ENCODE measurements around the gene GNL3.

Gene GNL3

GRCh38 chr3:52688266-52688665 lies 2.4 kb downstream of the GNL3 start:
- DNase-seq (ENCODE audit: low read depth), result no peak

- DNase-seq (ENCODE audit: low read depth), result no peak
Measured at GRCh38 chr3:52689151-52689550, 3.3 kb downstream of the GNL3 start.

- DNase-seq (ENCODE audit: low read depth), result no peak
Measured at GRCh38 chr3:52690560-52690959, 4.7 kb downstream of the GNL3 start.

- DNase-seq (ENCODE audit: low read depth), result no peak
Measured at GRCh38 chr3:52693071-52693470, 7.2 kb downstream of the GNL3 start.

GRCh38 chr3:52694528-52695189 lies 8.8 kb downstream of the GNL3 start:
- DNase-seq (ENCODE audit: low read depth), result no peak

- DNase-seq (ENCODE audit: low read depth), result no peak
Measured at GRCh38 chr3:52695798-52696671, 10.2 kb downstream of the GNL3 start.

- no peak for DNase-seq (ENCODE audit: low read depth)
Measured at GRCh38 chr3:52696830-52697631, 11.2 kb downstream of the GNL3 start.

- no peak for DNase-seq (ENCODE audit: low read depth)
Measured at GRCh38 chr3:52697632-52697965, 11.8 kb downstream of the GNL3 start.

GRCh38 chr3:52703341-52703740 lies 17.5 kb downstream of the GNL3 start:
- DNase-seq (ENCODE audit: low read depth), result no peak

GRCh38 chr3:52704611-52705437 lies 19.0 kb downstream of the GNL3 start:
- no peak for DNase-seq (ENCODE audit: low read depth)

GRCh38 chr3:52705438-52705687 lies 19.5 kb downstream of the GNL3 start:
- no peak for DNase-seq (ENCODE audit: low read depth)

- peak; percentile 66 for DNase-seq (ENCODE audit: low read depth)
Measured at GRCh38 chr3:52705688-52706686, 20.2 kb downstream of the GNL3 start, which contains the start of the genes GLT8D1 and SPCS1. GLT8D1 (minus strand) TSS chr3:52705791; CDS start chr3:52700460, 5,331 bp downstream. SPCS1 (plus strand) TSS chr3:52706106; CDS start chr3:52706247, 141 bp downstream.

GRCh38 chr3:52707585-52707984 lies 21.8 kb downstream of the GNL3 start:
- DNase-seq (ENCODE audit: low read depth), result no peak

- no peak for DNase-seq (ENCODE audit: low read depth)
Measured at GRCh38 chr3:52710512-52710911, 24.7 kb downstream of the GNL3 start.

- no peak for DNase-seq (ENCODE audit: low read depth)
Measured at GRCh38 chr3:52712291-52713212, 26.7 kb downstream of the GNL3 start.

GRCh38 chr3:52714335-52715302 lies 28.8 kb downstream of the GNL3 start:
- no peak for DNase-seq (ENCODE audit: low read depth)

GRCh38 chr3:52715714-52716305 lies 30.0 kb downstream of the GNL3 start:
- DNase-seq (ENCODE audit: low read depth), result no peak

GRCh38 chr3:52719618-52720017 lies 33.8 kb downstream of the GNL3 start:
- DNase-seq (ENCODE audit: low read depth), result no peak
